NCI-H345 (cell line): ENCODE measurements around the gene CLDN22.

Experiments
- DNase-seq: peaks from one replicate; lab custom pipeline; 2025; lab: John Stamatoyannopoulos, UW

The CLDN22 gene

GRCh38 chr4:183272384-183272783 is 47.7 kb downstream of the CLDN22 start:
- no peak for DNase-seq

DNA sequence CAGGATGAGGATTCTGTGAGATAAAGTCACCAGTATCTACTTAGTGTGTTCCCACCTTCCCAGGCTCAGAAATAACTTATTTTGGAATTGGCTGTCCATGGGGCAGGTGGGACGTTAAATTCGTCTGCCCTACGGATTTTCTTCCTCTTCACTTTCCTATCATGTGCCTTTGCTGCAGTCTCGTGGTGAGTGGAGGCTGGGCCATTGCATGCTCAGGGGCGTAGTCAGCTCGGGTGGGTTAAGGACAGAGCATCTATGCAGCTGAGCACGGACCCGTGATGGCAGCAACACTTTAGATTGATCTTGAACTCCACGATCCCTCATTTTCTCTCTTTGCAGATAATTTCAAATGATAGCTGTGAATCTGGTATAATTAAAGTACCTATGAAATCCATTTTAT is 51.5 kb downstream of the CLDN22 start:
- DNase-seq, result no peak
